ENCODE measurements around the gene ILDR2. TPM values are rescaled to one million over a fixed set of nuclear protein-coding genes. Genes with fewer than 3 reads are reported as not detected.

ILDR2 gene
- total and polyA plus RNA-seq, 10 of the 15 experiments (the other 5 are each of a cell fraction or from before 2014, with no cell fraction given): 0.05 to 5.3 (median 1.9) TPM

DNA sequence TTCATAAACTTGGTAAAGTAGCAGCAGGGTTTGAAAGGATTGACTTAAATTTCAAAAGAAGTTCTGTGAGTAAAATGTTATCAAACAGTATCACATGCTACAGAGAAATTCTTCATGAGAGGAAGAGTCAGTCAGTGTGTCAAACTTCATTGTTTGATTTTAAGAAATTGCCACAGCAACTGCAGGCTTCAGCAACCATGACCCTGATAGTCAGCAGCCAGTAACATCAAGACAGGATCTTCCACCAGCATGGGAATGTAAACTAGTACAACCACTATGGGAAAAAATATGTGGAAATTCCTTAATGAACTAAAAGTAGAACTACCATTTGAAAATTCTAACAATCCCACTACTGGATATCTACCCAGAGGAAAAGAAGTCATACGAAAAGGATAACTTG lies 25.2 kb upstream of the ILDR2 start:
- no peak for FAIRE-seq
- no TSS peak for BruUV-seq (replicated peaks)
- ChIA-PET SMC1A (ENCODE audit: uncharacterized antibody, unreplicated experiment) (no interaction called here), CTCF (no interaction called here), POLR2A (no interaction called here), RAD21 (ENCODE audit: unreplicated experiment) (no interaction called here)
- Histone ChIP-seq H3K27me3 (replicated peaks in 1 of 2; ENCODE audit: control insufficient read depth in 2 of 2, insufficient read depth in 2 of 2, low read length in 1 of 2) (no peaks in the 10 kb centered on the region), H4K20me1 (ENCODE audit: control insufficient read depth, insufficient read depth) (no peaks in the 10 kb centered on the region), H2AFZ (ENCODE audit: control insufficient read depth, low read depth, low read length) (no peak overlapping the region), H3K27ac (ENCODE audit: control insufficient read depth, insufficient read depth) (no peak overlapping the region), H3K36me3 (ENCODE audit: control insufficient read depth in 2 of 2, insufficient read depth in 2 of 2, low read length in 1 of 2) (no peaks in the 10 kb centered on the region), H3K4me1 (ENCODE audit: control insufficient read depth, insufficient read depth, low read length) (no peaks in the 10 kb centered on the region; the same call in 1 of the 2 replicates), H3K9me3 (replicated peaks; ENCODE audit: control insufficient read depth, insufficient read depth, low read length) (no peaks in the 10 kb centered on the region; the same call in 2 of the 3 replicates), H3K9ac (ENCODE audit: control insufficient read depth, insufficient read depth, low read length) (no peak overlapping the region), H3K4me3 (no peak overlapping the region), H3K79me2 (ENCODE audit: control insufficient read depth, insufficient read depth, low read length) (no peaks in the 10 kb centered on the region), H3K4me2 (ENCODE audit: control insufficient read depth, insufficient read depth) (no peak overlapping the region)
- 67% methylated on average over 1 of the region's 1 CpG for WGBS (ENCODE audit: insufficient coverage, insufficient replicate concordance, low lambda C conversion rate, missing lambda C conversion rate)
- DNase-seq (ENCODE audit: low read depth, low spot score): no peak
- no peak for ATAC-seq
- in situ Hi-C loops (cut with MboI) (no loop called here), intact Hi-C loops (cut with micrococcal nuclease; ENCODE audit: unreplicated experiment) (no loop called here)
- TF ChIP-seq ZNF24 (IDR thresholded peaks at IDR 0.05) (no peak), IRF3 (IDR thresholded peaks at IDR 0.05) (no peak), CHD2 (IDR thresholded peaks at IDR 0.05; ENCODE audit: borderline replicate concordance, low read depth, low read length) (no peak), RFX5 (IDR thresholded peaks at IDR 0.05; ENCODE audit: low read depth, low read length) (no peak), BCLAF1 (IDR thresholded peaks at IDR 0.05) (no peak), CTCF (IDR thresholded peaks at IDR 0.05 in 2 of 3, conservative IDR thresholded peaks at IDR 0.05 in 1 of 3; ENCODE audit: control insufficient read depth in 2 of 3, extremely low read depth in 1 of 3, insufficient read depth in 1 of 3, low read depth in 3 of 3, low read length in 3 of 3) (no peak), ZNF687 (IDR thresholded peaks at IDR 0.05) (no peak), WRNIP1 (IDR thresholded peaks at IDR 0.05; ENCODE audit: borderline replicate concordance, low read depth, low read length) (no peak), NRF1 (conservative IDR thresholded peaks at IDR 0.05; ENCODE audit: low read depth, low read length) (no peak), STAT3 (IDR thresholded peaks at IDR 0.05; ENCODE audit: low read depth, low read length) (no peak), NBN (IDR thresholded peaks at IDR 0.05) (no peak)
- TF ChIP-seq, protein P1, sequence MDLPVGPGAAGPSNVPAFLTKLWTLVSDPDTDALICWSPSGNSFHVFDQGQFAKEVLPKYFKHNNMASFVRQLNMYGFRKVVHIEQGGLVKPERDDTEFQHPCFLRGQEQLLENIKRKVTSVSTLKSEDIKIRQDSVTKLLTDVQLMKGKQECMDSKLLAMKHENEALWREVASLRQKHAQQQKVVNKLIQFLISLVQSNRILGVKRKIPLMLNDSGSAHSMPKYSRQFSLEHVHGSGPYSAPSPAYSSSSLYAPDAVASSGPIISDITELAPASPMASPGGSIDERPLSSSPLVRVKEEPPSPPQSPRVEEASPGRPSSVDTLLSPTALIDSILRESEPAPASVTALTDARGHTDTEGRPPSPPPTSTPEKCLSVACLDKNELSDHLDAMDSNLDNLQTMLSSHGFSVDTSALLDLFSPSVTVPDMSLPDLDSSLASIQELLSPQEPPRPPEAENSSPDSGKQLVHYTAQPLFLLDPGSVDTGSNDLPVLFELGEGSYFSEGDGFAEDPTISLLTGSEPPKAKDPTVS (IDR thresholded peaks at IDR 0.05; ENCODE audit: low read depth, low read length): no peak
